ENCODE results near the gene LCAT.

LCAT gene

DNA sequence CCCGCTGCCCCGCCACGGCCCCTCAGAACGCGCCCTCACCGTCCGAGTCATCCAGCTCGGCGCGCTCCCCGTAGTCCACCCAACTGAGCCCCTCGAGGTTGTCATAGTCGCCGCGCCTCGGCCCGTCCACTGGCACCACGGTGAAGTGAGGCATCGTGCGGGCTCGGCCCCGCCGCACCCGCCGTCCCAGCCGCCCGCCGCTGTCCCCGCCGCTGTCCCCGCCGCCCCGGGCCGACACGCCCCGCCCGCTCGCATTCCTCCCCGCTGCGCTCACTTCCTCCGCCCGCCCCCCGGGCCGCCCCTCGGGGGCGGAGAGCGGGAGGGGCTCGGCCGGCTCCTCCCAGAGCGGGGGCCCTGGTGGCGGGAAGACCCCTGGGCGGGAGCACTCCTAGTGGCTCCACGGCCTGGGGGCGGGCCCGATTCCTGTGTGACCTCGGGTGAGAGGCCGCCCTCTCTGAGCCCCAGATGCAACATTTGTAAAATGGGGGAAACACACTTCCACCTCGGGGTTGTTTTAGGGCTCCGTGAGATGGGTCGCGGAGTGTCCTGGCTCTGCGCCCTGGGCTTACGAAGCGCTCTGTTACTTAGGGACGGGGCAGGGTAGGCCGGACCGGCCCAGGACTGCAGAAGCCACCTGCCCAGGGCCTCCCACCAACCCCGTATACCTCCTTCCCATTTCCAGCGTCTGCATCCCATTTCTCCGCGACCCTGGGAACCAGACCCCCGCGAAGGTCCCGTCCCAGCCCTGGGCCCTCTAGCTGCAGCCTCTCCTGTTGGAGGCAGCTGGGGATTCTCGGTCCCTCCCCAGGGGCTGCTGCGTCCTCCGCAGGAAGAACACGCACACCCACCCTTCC is 24.7 kb upstream of the LCAT start, which contains the start of gene SLC12A4:
Gene SLC12A4, minus strand, starts transcription at position 238 of the 854 bp plus-strand sequence. Its CDS starts 84 bp downstream, at position 154.
- DNase-seq (ENCODE audit: low read depth in 1 of 2, low spot score in 1 of 2): peak; percentile 68 to 79

DNA sequence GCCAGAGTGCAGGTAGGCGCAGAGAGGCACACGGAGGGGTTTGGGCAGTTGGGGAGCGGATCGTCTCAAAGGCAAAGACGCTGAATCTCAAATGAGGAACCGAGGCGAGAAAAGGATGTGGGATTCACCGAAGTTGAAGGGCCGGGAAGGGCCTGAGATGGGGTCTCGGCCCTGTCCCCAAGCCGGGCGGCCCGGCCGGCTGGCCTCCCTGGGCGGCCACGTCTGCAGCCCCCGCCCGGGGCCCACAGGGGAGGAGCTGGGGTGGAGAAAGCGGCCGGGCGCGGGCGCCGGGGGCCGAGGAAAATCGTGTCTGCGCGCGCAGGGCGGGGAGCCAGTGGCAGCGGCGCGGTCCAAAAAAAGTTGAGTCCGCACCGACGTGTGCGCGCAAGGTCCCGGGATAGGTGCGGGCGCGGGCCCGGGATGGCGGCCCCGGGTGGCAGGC is 24.1 kb upstream of the LCAT start:
- no peak for DNase-seq (ENCODE audit: low read depth in 1 of 2, low spot score in 1 of 2)

- no peak for DNase-seq (ENCODE audit: low read depth in 1 of 2, low spot score in 1 of 2)
Measured at GRCh38 chr16:67967183-67967957, 23.4 kb upstream of the LCAT start.

GRCh38 chr16:67966549-67967182 is 22.7 kb upstream of the LCAT start:
- no peak for DNase-seq (ENCODE audit: low read depth in 1 of 2, low spot score in 1 of 2)

DNA sequence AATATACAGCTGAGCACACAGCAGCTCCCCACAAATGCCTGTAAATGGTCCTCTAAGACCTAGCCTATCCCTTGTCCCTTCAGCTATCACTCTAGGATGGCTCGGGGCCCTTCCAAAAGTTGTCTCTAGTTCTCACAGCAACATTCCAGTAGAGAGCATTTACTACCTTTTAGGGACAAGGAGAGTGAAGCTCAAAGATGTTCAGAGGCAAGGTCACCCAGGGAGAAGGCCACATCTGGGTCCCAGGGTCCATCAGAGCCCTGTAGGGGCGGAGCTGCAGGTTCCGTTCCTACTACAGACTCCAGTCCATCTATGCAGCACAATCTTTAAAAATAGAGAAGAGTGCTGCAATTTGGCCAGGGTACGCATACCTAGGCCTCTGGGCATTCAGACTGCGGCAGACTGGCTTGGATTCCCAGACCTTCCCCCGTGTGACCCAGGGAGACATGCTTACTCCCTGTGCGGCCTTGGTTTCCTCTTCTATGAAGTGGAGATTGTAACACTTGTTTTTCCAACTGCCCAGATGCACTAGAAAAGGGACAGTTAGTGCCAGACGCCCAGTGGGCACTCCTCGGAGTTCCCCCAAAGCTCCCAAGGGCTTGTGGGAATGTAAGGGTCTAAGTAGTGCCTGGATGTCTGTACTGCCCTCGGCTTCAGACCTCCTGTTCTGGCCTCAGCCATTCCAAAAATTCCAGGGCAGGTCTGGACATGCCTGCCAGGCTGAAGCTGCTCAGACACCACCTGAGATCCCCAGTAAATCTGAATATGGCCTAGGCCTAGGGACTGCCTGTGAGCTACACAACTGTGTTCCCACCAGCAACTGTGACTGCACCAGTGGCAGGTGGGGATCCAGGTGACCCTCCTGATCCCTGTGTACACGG is 22.0 kb upstream of the LCAT start:
- no peak for DNase-seq (ENCODE audit: low read depth in 1 of 2, low spot score in 1 of 2)

GRCh38 chr16:67964477-67965131 is 20.7 kb upstream of the LCAT start:
- DNase-seq (ENCODE audit: low read depth in 1 of 2, low spot score in 1 of 2): no peak

DNA sequence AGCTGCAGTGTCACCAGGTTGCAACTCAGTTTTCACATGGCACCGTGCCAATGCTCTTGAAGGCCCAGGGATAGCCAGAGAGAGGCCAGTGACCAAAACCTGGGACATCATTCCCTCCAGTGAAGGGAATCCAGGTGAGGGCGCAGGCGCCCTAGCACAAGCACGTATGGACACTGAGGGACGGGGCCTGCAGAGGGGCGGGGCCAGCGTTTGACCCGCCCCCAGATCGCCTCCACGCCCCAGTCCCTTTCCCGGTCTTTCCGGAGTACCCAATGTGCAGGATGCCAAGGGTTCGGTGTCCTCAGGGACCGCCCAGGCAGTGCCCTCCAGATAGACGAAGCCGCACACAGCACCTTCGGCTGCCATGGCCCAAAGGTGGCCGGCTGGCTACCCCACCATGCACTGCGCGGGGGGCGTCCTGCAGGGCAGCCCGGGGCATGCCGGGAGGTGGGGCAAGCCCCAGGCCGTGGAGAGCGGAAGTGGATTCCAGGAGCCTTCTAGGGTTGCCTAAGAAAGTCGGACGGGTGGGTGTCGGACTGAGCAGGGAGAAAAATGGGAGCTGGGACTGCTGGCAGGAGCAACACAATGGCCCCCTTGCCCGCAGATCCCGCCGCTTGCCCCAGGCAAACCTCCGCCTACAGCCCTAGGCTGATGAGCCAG is 19.9 kb upstream of the LCAT start:
- DNase-seq (ENCODE audit: low read depth in 1 of 2, low spot score in 1 of 2): no peak

- DNase-seq (ENCODE audit: low read depth in 1 of 2, low spot score in 1 of 2): no peak
Measured at GRCh38 chr16:67963292-67963661, 19.4 kb upstream of the LCAT start.

- no peak for DNase-seq (ENCODE audit: low read depth in 1 of 2, low spot score in 1 of 2)
Measured at GRCh38 chr16:67962135-67962534, 18.2 kb upstream of the LCAT start.

GRCh38 chr16:67961551-67961957 is 17.6 kb upstream of the LCAT start:
- no peak for DNase-seq (ENCODE audit: low read depth in 1 of 2, low spot score in 1 of 2)

DNA sequence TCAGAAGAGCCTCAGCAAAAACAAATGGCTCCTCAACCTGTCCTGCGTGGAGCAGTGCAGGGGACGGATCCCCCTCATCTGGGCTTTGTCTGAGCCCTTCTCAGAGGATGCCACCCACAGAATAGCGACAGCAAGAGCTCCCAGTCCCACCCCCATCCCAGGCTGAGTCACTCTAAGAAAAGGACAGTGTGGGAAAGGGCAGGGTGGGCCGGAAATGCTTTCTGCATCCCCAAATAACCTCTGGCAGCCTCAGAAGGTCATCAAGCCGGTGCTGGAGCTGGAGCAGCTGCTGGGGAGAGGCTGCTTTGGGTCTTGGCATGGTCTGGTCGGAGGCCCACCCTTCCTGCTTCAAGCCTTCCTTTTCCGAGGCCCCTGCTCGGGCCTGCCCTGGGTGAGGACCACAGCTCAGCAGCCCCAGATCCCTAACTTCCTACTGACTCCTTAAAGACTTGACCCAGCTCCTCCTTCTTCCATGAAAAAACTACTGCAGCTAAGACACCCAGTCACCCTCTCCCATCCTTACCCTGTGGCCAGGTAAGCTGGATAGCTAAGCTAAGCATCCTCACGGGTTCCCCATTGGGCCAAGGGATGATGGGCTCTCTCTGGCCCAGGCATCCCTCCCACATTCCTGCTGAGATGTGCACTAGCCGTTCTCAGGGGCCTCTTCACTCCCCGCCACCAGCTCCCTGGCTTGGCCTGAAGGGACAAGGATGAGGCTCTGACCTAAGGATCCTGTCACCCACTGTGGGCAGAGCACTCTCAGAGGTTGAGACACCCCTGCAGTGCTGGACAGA is 15.8 kb upstream of the LCAT start:
- DNase-seq (ENCODE audit: low read depth in 1 of 2, low spot score in 1 of 2): no peak

GRCh38 chr16:67957622-67958021 is 13.7 kb upstream of the LCAT start:
- DNase-seq (ENCODE audit: low read depth in 1 of 2, low spot score in 1 of 2): no peak

GRCh38 chr16:67954421-67955196 is 10.7 kb upstream of the LCAT start:
- DNase-seq (ENCODE audit: low read depth in 1 of 2, low spot score in 1 of 2): no peak

- DNase-seq (ENCODE audit: low read depth in 1 of 2, low spot score in 1 of 2): no peak
Measured at GRCh38 chr16:67953641-67954375, 9.9 kb upstream of the LCAT start.

- no peak for DNase-seq (ENCODE audit: low read depth in 1 of 2, low spot score in 1 of 2)
Measured at GRCh38 chr16:67951485-67951884, 7.6 kb upstream of the LCAT start.

GRCh38 chr16:67950335-67950843 is 6.5 kb upstream of the LCAT start:
- no peak for DNase-seq (ENCODE audit: low read depth in 1 of 2, low spot score in 1 of 2)

DNA sequence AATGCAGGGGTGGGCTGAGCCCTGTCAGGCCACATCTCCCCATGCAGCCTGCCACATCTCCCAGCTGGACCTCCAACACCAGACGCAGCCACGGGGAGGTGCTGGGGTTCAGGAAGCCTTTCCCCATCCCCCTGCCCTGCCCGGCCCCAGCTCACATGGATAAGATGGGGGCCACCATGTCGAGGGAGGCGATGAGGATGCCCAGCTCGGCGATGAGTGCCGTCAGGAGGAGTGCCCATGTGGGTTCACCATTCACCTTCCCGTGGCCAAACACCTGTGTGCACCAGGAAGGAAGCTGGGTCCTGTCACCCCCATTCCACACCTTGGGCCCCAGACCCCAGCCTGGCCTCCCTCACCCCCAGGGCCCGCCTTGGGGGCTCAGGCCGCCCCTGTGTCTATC is 5.7 kb upstream of the LCAT start:
- no peak for DNase-seq (ENCODE audit: low read depth in 1 of 2, low spot score in 1 of 2)
